HepG2 (cell line): Measurements from ENCODE around the gene ABI3. TPM values are rescaled to one million over a fixed set of nuclear protein-coding genes. Genes with fewer than 3 reads are reported as not detected.

ENCODE experiments used
- ATAC-seq: fragments of 200-7000 bp; cut with Tn5 transposase; 3 replicates; pipeline ENCODE4 v1.9.1; 2020; ENCODE audit warnings: mild to moderate bottlenecking, moderate library complexity
- BruUV-seq: library from RNA; stranded (reverse); fragments of 400-500 nt; replicated peaks from 2 replicates; lab custom pipeline; 2021; lab: Mats Ljungman, UMichigan
- CTCF ChIA-PET: fragments of 300-600 bp; formaldehyde crosslinking; extraction: SDS; loops from one replicate; lab custom pipeline; 2021; ENCODE audit warnings: low total read pairs, inconsistent platforms, low intra/inter-chr PET ratio; lab: Yijun Ruan, JAX
- POLR2A ChIA-PET: fragments of 350-600 bp; sonication (Branson Sonifier 250); formaldehyde crosslinking; loops from one replicate; lab custom pipeline; 2020; ENCODE audit warnings: antibody characterized with exemption, inconsistent platforms; lab: Yijun Ruan, JAX
- DNase-seq: peaks from one replicate; pipeline ENCODE4 v3.0.0-alpha.2; 2015; ENCODE audit warnings: low spot score
- FAIRE-seq: peaks from 3 replicates; lab custom pipeline; 2011; peaks lifted over from hg19 to GRCh38; lab: Jason Lieb, UNC
- H2AFZ ChIP-seq: one replicate; pipeline ENCODE4 v1.6.1; 2011; ENCODE audit warnings: low read length, inconsistent platforms
- H3K27ac ChIP-seq: fragments of 300-600 bp; 3 replicates; pipeline ENCODE4 v1.8.0; 2011; ENCODE audit warnings: mixed run types, mild to moderate bottlenecking, mixed read lengths, low read length, inconsistent platforms; ENCODE audit not compliant: insufficient read depth; ENCODE audit errors: extremely low read length
- H3K27me3 ChIP-seq, 2 experiments: fragments of 200-600 bp in 1 of 2; 2 replicates in 1 of 2; 3 replicates in 1 of 2; pipeline versions ENCODE4 v1.6.0 to v1.8.0; 2011; ENCODE audit warnings: low read length in 2 of 2, mild to moderate bottlenecking in 2 of 2, moderate library complexity in 2 of 2, inconsistent platforms in 1 of 2; ENCODE audit not compliant: insufficient read depth in 2 of 2, control insufficient read depth in 1 of 2
- H3K36me3 ChIP-seq, 2 experiments: fragments of 200-600 bp in 1 of 2; replicated peaks in 1 of 2; 2 replicates in 1 of 2; 3 replicates in 1 of 2; pipeline versions ENCODE4 v1.5.1 to v1.8.0; 2011; ENCODE audit warnings: low read length in 2 of 2, inconsistent platforms in 1 of 2; ENCODE audit not compliant: insufficient read depth in 2 of 2, control insufficient read depth in 1 of 2
- H3K4me1 ChIP-seq: 2 replicates; pipeline ENCODE4 v1.5.1; 2012; ENCODE audit warnings: low read length, inconsistent platforms; ENCODE audit not compliant: insufficient read depth
- H3K4me2 ChIP-seq: 2 replicates; pipeline ENCODE4 v1.6.0; 2011; ENCODE audit warnings: low read depth, low read length, inconsistent platforms
- H3K4me3 ChIP-seq, 3 experiments: fragments of 200-600 bp in 1 of 3; sonication (generic), shearing (Covaris generic) in 1 of 3; replicated peaks in 1 of 3; 2 replicates each; pipeline ENCODE4 v1.5.1; 2011 to 2016; ENCODE audit warnings: low read length in 3 of 3, inconsistent platforms in 2 of 3, low read depth in 2 of 3, mild to moderate bottlenecking in 2 of 3, control low read depth in 1 of 3, mixed read lengths in 1 of 3; ENCODE audit not compliant: insufficient read depth in 1 of 3
- H3K79me2 ChIP-seq: one replicate; pipeline ENCODE4 v1.6.1; 2011; ENCODE audit warnings: low read length, inconsistent platforms; ENCODE audit not compliant: insufficient read depth
- H3K9ac ChIP-seq: 2 replicates; pipeline ENCODE4 v1.6.0; 2011; ENCODE audit warnings: mild to moderate bottlenecking, low read depth, low read length, inconsistent platforms; ENCODE audit not compliant: insufficient read depth
- H3K9me3 ChIP-seq: 2 replicates; pipeline ENCODE4 v1.5.1; 2012; ENCODE audit warnings: mild to moderate bottlenecking, low read length
- H4K20me1 ChIP-seq: 2 replicates; pipeline ENCODE4 v1.6.0; 2011; ENCODE audit warnings: inconsistent platforms, mild to moderate bottlenecking, low read length, moderate library complexity; ENCODE audit not compliant: insufficient read depth
- BHLHE40 ChIP-seq: IDR thresholded peaks from 2 replicates; pipeline ENCODE4 v1.6.1; 2011; ENCODE audit warnings: low read length, improper control_type of control experiment
- EHMT2 ChIP-seq: fragments of 200-600 bp; sonication (generic); IDR thresholded peaks from 2 replicates; pipeline ENCODE4 v1.7.0; 2017; ENCODE audit warnings: antibody characterized with exemption, low read depth, low read length, borderline replicate concordance
- FOXJ3 ChIP-seq: sonication (generic); formaldehyde crosslinking; IDR thresholded peaks from 2 replicates; pipeline ENCODE4 v1.4.0; 2020; ENCODE audit warnings: missing genetic modification reagents, mild to moderate bottlenecking, borderline replicate concordance
- MEIS1 ChIP-seq: sonication (generic); formaldehyde crosslinking; IDR thresholded peaks from 2 replicates; pipeline ENCODE4 v1.9.0; 2021; ENCODE audit warnings: mild to moderate bottlenecking, missing genetic modification reagents, moderate library complexity, borderline replicate concordance
- MTA1 ChIP-seq: sonication (generic); formaldehyde crosslinking; IDR thresholded peaks from 2 replicates; pipeline ENCODE4 v1.4.0; 2020; ENCODE audit warnings: missing genetic modification reagents, mild to moderate bottlenecking, borderline replicate concordance
- NONO ChIP-seq, 2 experiments: fragments of 450-650 bp in 1 of 2; sonication (generic) in 1 of 2; formaldehyde crosslinking in 1 of 2; IDR thresholded peaks in 1 of 2; conservative IDR thresholded peaks in 1 of 2; 2 replicates each; pipeline versions ENCODE4 v1.6.1 to v1.8.0; 2017 to 2022; ENCODE audit warnings: mild to moderate bottlenecking in 1 of 2, missing genetic modification reagents in 1 of 2, moderate library complexity in 1 of 2
- TBX3 ChIP-seq: fragments of 450-650 bp; IDR thresholded peaks from 2 replicates; pipeline ENCODE4 v1.6.1; 2017; ENCODE audit warnings: antibody characterized with exemption, mild to moderate bottlenecking, inconsistent platforms, borderline replicate concordance
- ZEB1 ChIP-seq: IDR thresholded peaks from 2 replicates; pipeline ENCODE4 v1.6.1; 2012; ENCODE audit warnings: mild to moderate bottlenecking, low read depth, inconsistent platforms; ENCODE audit not compliant: insufficient replicate concordance
- ZNF367 ChIP-seq: sonication (generic); formaldehyde crosslinking; IDR thresholded peaks from 2 replicates; pipeline ENCODE4 v1.4.0; 2020; ENCODE audit warnings: missing genetic modification reagents, borderline replicate concordance
- ZNF468 ChIP-seq: sonication (generic); formaldehyde crosslinking; IDR thresholded peaks from 2 replicates; pipeline ENCODE4 v1.8.0; 2022; ENCODE audit warnings: mild to moderate bottlenecking, moderate library complexity, missing genetic modification reagents
- ZNF549 ChIP-seq: sonication (generic); formaldehyde crosslinking; IDR thresholded peaks from 2 replicates; pipeline ENCODE4 v1.5.0; 2020; ENCODE audit warnings: missing genetic modification reagents
- ZNF75D ChIP-seq: sonication (generic); formaldehyde crosslinking; IDR thresholded peaks from 2 replicates; pipeline ENCODE4 v1.8.1; 2023; ENCODE audit warnings: missing genetic modification reagents, mild to moderate bottlenecking, borderline replicate concordance
- WGBS: methylation state at CpG from one replicate; pipeline ENCODE4 v1.1.6; 2017; ENCODE audit warnings: low lambda C conversion rate; 5-methylcytosine and 5-hydroxymethylcytosine counted together
- in situ Hi-C: cut with HindIII; loops from 2 replicates; pipeline ENCODE4 v1.10.0; 2017; ENCODE audit warnings: low pct_unique_long_range_greater_than_20kb; ENCODE audit not compliant: extremely low pct_ligation_motif_present
- intact Hi-C: fragments of 100-400 bp; cut with micrococcal nuclease; formaldehyde crosslinking; loops from one replicate; pipeline ENCODE4 v1.10.0; 2022; ENCODE audit not compliant: unreplicated experiment
- polyA plus RNA-seq, 8 experiments: library from polyadenylated mRNA; depleted of rRNA in 3 of 8; stranded (reverse) in 7 of 8; unstranded in 1 of 8; fragments of >200 nt; fragmentation: Illumina TruSeq in 4 of 8; extraction: Trizol in 4 of 8; gene quantifications; 2 replicates each; pipeline versions ENCODE4 v1.2.1 to v1.2.3, GENCODE V29; 2011 to 2016; ENCODE audit warnings: low read depth in 4 of 8, missing spikeins in 1 of 8, mixed read lengths in 1 of 8; ENCODE audit not compliant: insufficient read depth in 1 of 8
- total RNA-seq, 5 experiments: library from RNA; depleted of rRNA; stranded (reverse); fragments of >200 nt; fragmentation: Illumina TruSeq; extraction: Trizol; gene quantifications; 2 replicates each; pipeline ENCODE4 v1.2.3, GENCODE V29; 2016; ENCODE audit warnings: low read depth in 1 of 5
- TF ChIP-seq, protein P1 (sequence below): sonication (generic); formaldehyde crosslinking; IDR thresholded peaks from 2 replicates; pipeline ENCODE4 v1.4.0; 2020; ENCODE audit warnings: mild to moderate bottlenecking, missing genetic modification reagents
- TF ChIP-seq, protein P2 (sequence below): sonication (generic); formaldehyde crosslinking; IDR thresholded peaks from 2 replicates; pipeline ENCODE4 v1.5.0; 2020; ENCODE audit warnings: missing genetic modification reagents
- TF ChIP-seq, protein P3 (sequence below): sonication (generic); formaldehyde crosslinking; IDR thresholded peaks from 2 replicates; pipeline ENCODE4 v1.4.0; 2020; ENCODE audit warnings: mild to moderate bottlenecking, missing genetic modification reagents

Gene ABI3
- total and polyA plus RNA-seq, 2 of the 13 experiments (the other 11 are each of a cell fraction or from before 2014, with no cell fraction given) = not detected

DNA sequence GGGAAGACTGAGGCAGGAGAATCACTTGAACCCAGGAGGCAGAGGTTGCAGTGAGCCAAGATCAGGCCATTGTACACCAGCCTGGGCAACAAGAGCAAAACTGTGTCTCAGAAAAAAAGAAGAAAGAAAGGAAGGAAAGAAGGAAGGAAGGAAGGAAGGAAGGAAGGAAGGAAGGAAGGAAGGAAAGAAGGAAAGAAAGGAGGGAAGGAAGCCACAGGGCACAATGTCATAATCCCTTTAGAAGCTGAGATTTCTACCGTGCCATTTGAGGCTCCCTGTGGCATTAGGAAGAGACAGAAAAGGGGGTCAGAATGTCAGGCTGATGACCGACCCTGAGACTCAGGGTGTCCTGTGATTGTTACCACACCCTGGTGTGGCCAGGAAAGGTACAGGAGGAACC, 6.7 kb upstream of the ABI3 start:
- Histone ChIP-seq H3K36me3 (no peaks in the 10 kb centered on the region), H3K4me2 (no peak overlapping the region), H3K9me3 (no peaks in the 10 kb centered on the region), H3K79me2 (no peaks in the 10 kb centered on the region), H3K4me1 (no peaks in the 10 kb centered on the region), H3K4me3 (no peak overlapping the region), H3K9ac (no peak overlapping the region), H3K27ac (no peak overlapping the region), H2AFZ (no peak overlapping the region), H4K20me1 (no peaks in the 10 kb centered on the region), H3K27me3 (peaks cover 5 to 62% of the 10 kb centered on the region in 2 experiments; a peak in 4 of 5 replicates)
- CTCF ChIA-PET = no interaction called here
- DNase-seq = no peak
- in situ Hi-C loops = no loop called here
- TF ChIP-seq MTA1 (no peak), BHLHE40 (no peak), ZNF549 (CRISPR knock-in tag) (no peak), ZEB1 (no peak), FOXJ3 (CRISPR knock-in tag) (no peak), ZNF75D (CRISPR knock-in tag) (no peak), NONO (IDR thresholded peaks at IDR 0.05) (no peak), NONO (CRISPR knock-in tag; conservative IDR thresholded peaks at IDR 0.05) (no peak), EHMT2 (no peak), ZNF367 (CRISPR knock-in tag) (no peak), TBX3 (no peak), MEIS1 (CRISPR knock-in tag) (no peak), ZNF468 (CRISPR knock-in tag) (no peak)
- TF ChIP-seq, protein P1, sequence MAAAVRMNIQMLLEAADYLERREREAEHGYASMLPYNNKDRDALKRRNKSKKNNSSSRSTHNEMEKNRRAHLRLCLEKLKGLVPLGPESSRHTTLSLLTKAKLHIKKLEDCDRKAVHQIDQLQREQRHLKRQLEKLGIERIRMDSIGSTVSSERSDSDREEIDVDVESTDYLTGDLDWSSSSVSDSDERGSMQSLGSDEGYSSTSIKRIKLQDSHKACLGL (CRISPR knock-in tag) = no peak
- TF ChIP-seq, protein P2, sequence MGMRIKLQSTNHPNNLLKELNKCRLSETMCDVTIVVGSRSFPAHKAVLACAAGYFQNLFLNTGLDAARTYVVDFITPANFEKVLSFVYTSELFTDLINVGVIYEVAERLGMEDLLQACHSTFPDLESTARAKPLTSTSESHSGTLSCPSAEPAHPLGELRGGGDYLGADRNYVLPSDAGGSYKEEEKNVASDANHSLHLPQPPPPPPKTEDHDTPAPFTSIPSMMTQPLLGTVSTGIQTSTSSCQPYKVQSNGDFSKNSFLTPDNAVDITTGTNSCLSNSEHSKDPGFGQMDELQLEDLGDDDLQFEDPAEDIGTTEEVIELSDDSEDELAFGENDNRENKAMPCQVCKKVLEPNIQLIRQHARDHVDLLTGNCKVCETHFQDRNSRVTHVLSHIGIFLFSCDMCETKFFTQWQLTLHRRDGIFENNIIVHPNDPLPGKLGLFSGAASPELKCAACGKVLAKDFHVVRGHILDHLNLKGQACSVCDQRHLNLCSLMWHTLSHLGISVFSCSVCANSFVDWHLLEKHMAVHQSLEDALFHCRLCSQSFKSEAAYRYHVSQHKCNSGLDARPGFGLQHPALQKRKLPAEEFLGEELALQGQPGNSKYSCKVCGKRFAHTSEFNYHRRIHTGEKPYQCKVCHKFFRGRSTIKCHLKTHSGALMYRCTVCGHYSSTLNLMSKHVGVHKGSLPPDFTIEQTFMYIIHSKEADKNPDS (CRISPR knock-in tag) = no peak
- TF ChIP-seq, protein P3, sequence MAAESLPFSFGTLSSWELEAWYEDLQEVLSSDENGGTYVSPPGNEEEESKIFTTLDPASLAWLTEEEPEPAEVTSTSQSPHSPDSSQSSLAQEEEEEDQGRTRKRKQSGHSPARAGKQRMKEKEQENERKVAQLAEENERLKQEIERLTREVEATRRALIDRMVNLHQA (CRISPR knock-in tag) = no peak
- POLR2A ChIA-PET = no interaction called here
- intact Hi-C loops = no loop called here
- BruUV-seq = no TSS peak
- 32% methylated on average over 2 of the region's 2 CpGs for WGBS
- ATAC-seq = no peak
- FAIRE-seq = no peak
